Stimulated activated CD8-positive, alpha-beta memory T cell treated with anti-CD3 and anti-CD28 coated beads, Interleukin-7, amount 100 ng/mL, for 24 hours (primary cell): ENCODE data around the gene NUDT16L1.

Source experiments
- DNase-seq: peaks from one replicate; pipeline ENCODE4 v3.0.0-alpha.2; 2020; ENCODE audit warnings: low read depth

Gene NUDT16L1

GRCh38 chr16:4693296-4693955 is at the start of gene NUDT16L1:
Gene NUDT16L1 (plus strand): TSS chr16:4693562. CDS start chr16:4693727, 165 bp downstream.
- DNase-seq = peak; percentile 89

- DNase-seq = no peak
Measured at GRCh38 chr16:4646773-4647643, 46.4 kb upstream of the NUDT16L1 start.

GRCh38 chr16:4647644-4647980 is 45.8 kb upstream of the NUDT16L1 start:
- DNase-seq = no peak

- no peak for DNase-seq
Measured at GRCh38 chr16:4648917-4649316, 44.4 kb upstream of the NUDT16L1 start.

GRCh38 chr16:4649744-4650442 is 43.5 kb upstream of the NUDT16L1 start:
- DNase-seq = no peak

- peak; percentile 64 for DNase-seq
Measured at GRCh38 chr16:4650443-4651074, 42.8 kb upstream of the NUDT16L1 start.

GRCh38 chr16:4651827-4652226 is 41.5 kb upstream of the NUDT16L1 start:
- no peak for DNase-seq

GRCh38 chr16:4652561-4652960 is 40.8 kb upstream of the NUDT16L1 start:
- no peak for DNase-seq

- DNase-seq = no peak
Measured at GRCh38 chr16:4654011-4654963, 39.1 kb upstream of the NUDT16L1 start.

GRCh38 chr16:4654964-4655590 is 38.3 kb upstream of the NUDT16L1 start:
- no peak for DNase-seq

- no peak for DNase-seq
Measured at GRCh38 chr16:4655801-4656200, 37.6 kb upstream of the NUDT16L1 start.

GRCh38 chr16:4656221-4656620 is 37.1 kb upstream of the NUDT16L1 start:
- DNase-seq = no peak

- DNase-seq = no peak
Measured at GRCh38 chr16:4656695-4657686, 36.4 kb upstream of the NUDT16L1 start.

GRCh38 chr16:4659363-4660353 is 33.7 kb upstream of the NUDT16L1 start:
- DNase-seq = no peak

GRCh38 chr16:4660454-4661007 is 32.8 kb upstream of the NUDT16L1 start:
- DNase-seq = peak; percentile 48

GRCh38 chr16:4661661-4662060 is 31.7 kb upstream of the NUDT16L1 start:
- DNase-seq = no peak

GRCh38 chr16:4663465-4663776 is 29.9 kb upstream of the NUDT16L1 start:
- DNase-seq = no peak
